Measurements from ENCODE around the gene ACACB.

GRCh38 chr12:109126784-109127183, 10.4 kb downstream of the ACACB start:
- TF ChIP-seq CTCF (IDR thresholded peaks at IDR 0.05; ENCODE audit: borderline replicate concordance, extremely low read depth, low read length, poor library complexity, severe bottlenecking) (no peak), EZH2 (IDR thresholded peaks at IDR 0.05; ENCODE audit: borderline replicate concordance, low read depth, low read length, severe bottlenecking) (no peak)

Data from DND-41 (cell line).